Mucosa of gallbladder (tissue), 1 donor: ENCODE results near the gene SLC25A18. TPM values are rescaled to one million over a fixed set of nuclear protein-coding genes. Genes with fewer than 3 reads are reported as not detected.
"Not testable (repeated sequence)": the region's sequence is repeated elsewhere in the genome, so short reads cannot be mapped to it uniquely, and the experiment has no call there.

Experiments
- DNase-seq: peaks from one replicate; pipeline ENCODE4 v3.0.0-alpha.2; 2020; ENCODE audit warnings: low spot score
- total RNA-seq: library from RNA; stranded (reverse); gene quantifications from one replicate; pipeline ENCODE4 v1.2.1, GENCODE V29; 2021
- donor health status: DM: no; HTN: no; CAD: no.

Gene SLC25A18
- total RNA-seq: 0.92 TPM

- DNase-seq: peak; percentile 27
Measured at GRCh38 chr22:17562906-17563870, at the start of gene SLC25A18. SLC25A18 (plus strand) TSS chr22:17563498; CDS start chr22:17579945, 16,447 bp downstream.

- no peak for DNase-seq
Measured at GRCh38 chr22:17513612-17514011, 49.7 kb upstream of the SLC25A18 start.

- no peak for DNase-seq
Measured at GRCh38 chr22:17514084-17514483, 49.2 kb upstream of the SLC25A18 start.

GRCh38 chr22:17518406-17518805 is 44.9 kb upstream of the SLC25A18 start:
- no peak for DNase-seq

GRCh38 chr22:17521971-17522370 is 41.3 kb upstream of the SLC25A18 start:
- not testable (repeated sequence) for DNase-seq

- no peak for DNase-seq
Measured at GRCh38 chr22:17523925-17524324, 39.4 kb upstream of the SLC25A18 start.

- peak; percentile 16 for DNase-seq
Measured at GRCh38 chr22:17536269-17536668, 27.0 kb upstream of the SLC25A18 start.

- DNase-seq: no peak
Measured at GRCh38 chr22:17537155-17537554, 26.1 kb upstream of the SLC25A18 start.

GRCh38 chr22:17540481-17540880 is 22.8 kb upstream of the SLC25A18 start:
- DNase-seq: no peak

- DNase-seq: no peak
Measured at GRCh38 chr22:17541476-17541875, 21.8 kb upstream of the SLC25A18 start.

GRCh38 chr22:17542452-17542851 is 20.8 kb upstream of the SLC25A18 start:
- no peak for DNase-seq

GRCh38 chr22:17548010-17548755 is 15.1 kb upstream of the SLC25A18 start:
- DNase-seq: no peak

GRCh38 chr22:17548756-17549035 is 14.6 kb upstream of the SLC25A18 start:
- DNase-seq: no peak

- no peak for DNase-seq
Measured at GRCh38 chr22:17549183-17549582, 14.1 kb upstream of the SLC25A18 start.

- DNase-seq: no peak
Measured at GRCh38 chr22:17549655-17550054, 13.6 kb upstream of the SLC25A18 start.

GRCh38 chr22:17552737-17553136 is 10.6 kb upstream of the SLC25A18 start:
- no peak for DNase-seq

GRCh38 chr22:17554814-17555213 is 8.5 kb upstream of the SLC25A18 start:
- DNase-seq: no peak

GRCh38 chr22:17559188-17559587 is 4.1 kb upstream of the SLC25A18 start:
- no peak for DNase-seq

GRCh38 chr22:17563936-17564391 is 666 bp downstream of the SLC25A18 start:
- DNase-seq: peak; percentile 53

GRCh38 chr22:17566016-17566687 is 2.9 kb downstream of the SLC25A18 start:
- DNase-seq: not testable (repeated sequence)

- no peak for DNase-seq
Measured at GRCh38 chr22:17566776-17567175, 3.5 kb downstream of the SLC25A18 start.

GRCh38 chr22:17569971-17570511 is 6.7 kb downstream of the SLC25A18 start:
- DNase-seq: no peak
